SK-MEL-5 (cell line): ENCODE measurements around the gene FGFBP1. TPM values are rescaled to one million over a fixed set of nuclear protein-coding genes. Genes with fewer than 3 reads are reported as not detected.

Experiments used
- DNase-seq: peaks from one replicate; pipeline ENCODE4 v3.0.0-alpha.2; 2016; ENCODE audit warnings: low read depth, low spot score
- in situ Hi-C: cut with HindIII; loops from 2 replicates; pipeline ENCODE4 v1.10.0; 2016; ENCODE audit warnings: low sequenced_read_pairs, high pct_unique_total_duplicates, low pct_unique_long_range_greater_than_20kb
- polyA plus RNA-seq, 2 experiments: library from polyadenylated mRNA; depleted of rRNA; stranded (reverse); fragments of >200 nt; gene quantifications; 2 replicates each; pipeline ENCODE4 v1.2.3, GENCODE V29; 2015
- total RNA-seq: library from RNA; depleted of rRNA; stranded (reverse); fragments of >200 nt; shearing (Covaris generic); gene quantifications from 2 replicates; pipeline ENCODE4 v1.2.3, GENCODE V29; 2014; rRNA removed

The FGFBP1 gene
- not detected in 2 replicates for total RNA-seq
- polyA plus RNA-seq (2015; cell fraction: cytosol; rRNA removed), result not detected in 2 replicates
- polyA plus RNA-seq (2015; cell fraction: nucleus; rRNA removed), result not detected in 2 replicates

GRCh38 chr4:15938640-15939039 lies at the start of gene FGFBP1:
Gene FGFBP1 (minus strand): TSS chr4:15938740. CDS start chr4:15936632, 2,108 bp downstream.
- in situ Hi-C loops, result no loop called here
- DNase-seq, result no peak

- in situ Hi-C loops, result no loop called here
- DNase-seq, result no peak
These were observed 49.7 kb upstream of the FGFBP1 start for GRCh38 chr4:15988222-15988621.

- in situ Hi-C loops, result no loop called here
- DNase-seq, result no peak
These were observed 48.4 kb upstream of the FGFBP1 start for GRCh38 chr4:15986907-15987306.

GRCh38 chr4:15983610-15984009 lies 45.1 kb upstream of the FGFBP1 start:
- no peak for DNase-seq
- in situ Hi-C loops, result no loop called here

GRCh38 chr4:15982842-15983524 lies 44.4 kb upstream of the FGFBP1 start:
- in situ Hi-C loops, result no loop called here
- DNase-seq, result no peak

- DNase-seq, result peak; percentile 44
- in situ Hi-C loops, result no loop called here
These were observed 38.2 kb upstream of the FGFBP1 start for GRCh38 chr4:15976456-15977447.

GRCh38 chr4:15971068-15971801 lies 32.7 kb upstream of the FGFBP1 start:
- in situ Hi-C loops, result no loop called here
- no peak for DNase-seq

- no peak for DNase-seq
- in situ Hi-C loops, result no loop called here
These were observed 30.2 kb upstream of the FGFBP1 start for GRCh38 chr4:15968551-15969300.

GRCh38 chr4:15965325-15965724 lies 26.8 kb upstream of the FGFBP1 start:
- in situ Hi-C loops, result no loop called here
- DNase-seq, result no peak

GRCh38 chr4:15964159-15964558 lies 25.6 kb upstream of the FGFBP1 start:
- in situ Hi-C loops, result no loop called here
- peak; percentile 24 for DNase-seq

- in situ Hi-C loops, result no loop called here
- DNase-seq, result no peak
These were observed 25.0 kb upstream of the FGFBP1 start for GRCh38 chr4:15963576-15963975.

- peak; percentile 91 for DNase-seq
These were observed 24.5 kb upstream of the FGFBP1 start, which contains the start of gene FGFBP2 for GRCh38 chr4:15963001-15963451. Gene FGFBP2 (minus strand): TSS chr4:15963175. CDS start chr4:15963129, 46 bp downstream.

GRCh38 chr4:15961781-15962510 lies 23.4 kb upstream of the FGFBP1 start:
- in situ Hi-C loops, result no loop called here
- DNase-seq, result no peak

More at GRCh38 chr4:15963001-15963451, 24.5 kb upstream of the FGFBP1 start, which contains the start of gene FGFBP2:
- in situ Hi-C loops, result no loop called here

- in situ Hi-C loops, result no loop called here
- no peak for DNase-seq
These were observed 20.0 kb upstream of the FGFBP1 start for GRCh38 chr4:15958562-15958961.

- peak; percentile 84 for DNase-seq
- in situ Hi-C loops, result no loop called here
These were observed 17.8 kb upstream of the FGFBP1 start for GRCh38 chr4:15956179-15956850.

GRCh38 chr4:15955670-15956069 lies 17.1 kb upstream of the FGFBP1 start:
- in situ Hi-C loops, result no loop called here

More at GRCh38 chr4:15955670-15956069, 17.1 kb upstream of the FGFBP1 start:
- DNase-seq, result peak; percentile 30
